Inflammatory macrophage treated with lipopolysaccharide for 1 hour (primary cell): ENCODE measurements around the gene ZNF462.
"Not testable (repeated sequence)": the region's sequence is repeated elsewhere in the genome, so short reads cannot be mapped to it uniquely, and the experiment has no call there.

Source experiments
- DNase-seq, 2 donors: peaks; one replicate each; pipeline ENCODE4 v3.0.0-alpha.2; 2020 to 2022

The ZNF462 gene

GRCh38 chr9:106963684-106964083 is 100.7 kb downstream of the ZNF462 start:
- no peak for DNase-seq

- no peak for DNase-seq
These were observed 101.4 kb downstream of the ZNF462 start for GRCh38 chr9:106964329-106964728.

- DNase-seq = no peak
These were observed 102.0 kb downstream of the ZNF462 start for GRCh38 chr9:106964822-106965525.

GRCh38 chr9:106966481-106966880 is 103.5 kb downstream of the ZNF462 start:
- DNase-seq = no peak

- no peak for DNase-seq
These were observed 106.7 kb downstream of the ZNF462 start for GRCh38 chr9:106969696-106970095.

- no peak for DNase-seq
These were observed 107.4 kb downstream of the ZNF462 start for GRCh38 chr9:106970219-106970975.

GRCh38 chr9:106970976-106971457 is 108.1 kb downstream of the ZNF462 start:
- no peak for DNase-seq

- DNase-seq = no peak
These were observed 109.1 kb downstream of the ZNF462 start for GRCh38 chr9:106972082-106972481.

GRCh38 chr9:106974341-106974740 is 111.4 kb downstream of the ZNF462 start:
- no peak for DNase-seq

- DNase-seq = no peak
These were observed 113.8 kb downstream of the ZNF462 start for GRCh38 chr9:106976772-106977171.

- DNase-seq = no peak
These were observed 117.7 kb downstream of the ZNF462 start for GRCh38 chr9:106980551-106981101.

- no peak for DNase-seq
These were observed 118.7 kb downstream of the ZNF462 start for GRCh38 chr9:106981396-106982287.

GRCh38 chr9:106982636-106983035 is 119.7 kb downstream of the ZNF462 start:
- no peak for DNase-seq

- DNase-seq = no peak
These were observed 120.4 kb downstream of the ZNF462 start for GRCh38 chr9:106983346-106983745.

- DNase-seq = not testable (repeated sequence)
These were observed 126.9 kb downstream of the ZNF462 start for GRCh38 chr9:106989904-106990303.

GRCh38 chr9:106992186-106992585 is 129.2 kb downstream of the ZNF462 start:
- DNase-seq = no peak

- no peak for DNase-seq
These were observed 130.6 kb downstream of the ZNF462 start for GRCh38 chr9:106993603-106994002.

- no peak for DNase-seq
These were observed 131.5 kb downstream of the ZNF462 start for GRCh38 chr9:106994463-106994862.

GRCh38 chr9:107000218-107000617 is 137.3 kb downstream of the ZNF462 start:
- DNase-seq = no peak

GRCh38 chr9:107005201-107005600 is 142.2 kb downstream of the ZNF462 start:
- no peak for DNase-seq

- DNase-seq = no peak
These were observed 144.4 kb downstream of the ZNF462 start for GRCh38 chr9:107007402-107007801.

GRCh38 chr9:107008011-107008410 is 145.0 kb downstream of the ZNF462 start:
- DNase-seq = no peak

GRCh38 chr9:107008447-107008846 is 145.5 kb downstream of the ZNF462 start:
- no peak for DNase-seq
